ENCODE data around the gene ELAC2.
"Not testable (repeated sequence)": the region's sequence is repeated elsewhere in the genome, so short reads cannot be mapped to it uniquely, and the experiment has no call there.

Gene ELAC2

GRCh38 chr17:12987120-12987519, 30.7 kb downstream of the ELAC2 start:
- no peak for DNase-seq

GRCh38 chr17:12985431-12986293, 32.2 kb downstream of the ELAC2 start:
- DNase-seq = no peak

DNA sequence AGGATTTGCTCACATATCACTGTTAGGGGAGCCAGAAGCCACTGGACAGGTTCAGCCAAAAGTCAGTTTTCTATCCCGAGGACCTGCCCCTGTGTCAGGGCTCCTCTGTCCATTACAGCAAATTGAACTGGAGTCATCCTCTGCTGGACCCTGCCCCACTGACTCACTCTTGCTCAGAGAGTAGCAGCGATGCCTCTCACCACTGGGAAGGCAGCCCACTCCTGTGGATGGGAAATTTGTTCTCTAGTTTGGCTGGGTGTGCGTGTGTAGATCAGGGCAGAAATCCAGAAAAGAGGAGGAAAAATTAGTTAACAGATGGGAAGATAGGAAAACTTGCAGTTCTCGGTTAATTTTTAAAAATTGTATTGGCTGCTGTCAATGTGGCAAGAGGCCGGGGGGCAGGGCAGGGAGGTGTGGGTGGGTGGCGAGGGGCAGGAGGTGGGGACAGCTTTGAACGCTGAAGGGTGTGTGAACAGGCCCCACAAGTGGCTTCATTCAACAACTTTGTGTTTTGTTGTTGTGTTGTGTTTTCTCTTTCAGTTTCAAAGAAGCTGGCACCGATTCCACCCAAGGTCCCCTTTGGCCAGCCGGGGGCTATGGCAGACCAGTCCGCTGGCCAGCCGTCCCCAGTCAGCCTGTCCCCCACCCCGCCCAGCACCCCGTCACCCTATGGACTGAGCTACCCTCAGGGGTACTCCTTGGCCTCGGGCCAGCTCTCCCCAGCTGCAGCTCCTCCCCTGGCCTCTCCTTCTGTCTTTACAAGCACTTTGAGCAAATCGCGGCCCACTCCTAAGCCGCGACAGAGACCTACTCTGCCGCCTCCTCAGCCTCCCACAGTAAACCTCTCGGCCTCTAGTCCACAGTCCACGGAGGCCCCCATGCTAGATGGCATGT, 33.6 kb downstream of the ELAC2 start:
- DNase-seq = no peak

GRCh38 chr17:12982224-12982623, 35.6 kb downstream of the ELAC2 start:
- no peak for DNase-seq

DNA sequence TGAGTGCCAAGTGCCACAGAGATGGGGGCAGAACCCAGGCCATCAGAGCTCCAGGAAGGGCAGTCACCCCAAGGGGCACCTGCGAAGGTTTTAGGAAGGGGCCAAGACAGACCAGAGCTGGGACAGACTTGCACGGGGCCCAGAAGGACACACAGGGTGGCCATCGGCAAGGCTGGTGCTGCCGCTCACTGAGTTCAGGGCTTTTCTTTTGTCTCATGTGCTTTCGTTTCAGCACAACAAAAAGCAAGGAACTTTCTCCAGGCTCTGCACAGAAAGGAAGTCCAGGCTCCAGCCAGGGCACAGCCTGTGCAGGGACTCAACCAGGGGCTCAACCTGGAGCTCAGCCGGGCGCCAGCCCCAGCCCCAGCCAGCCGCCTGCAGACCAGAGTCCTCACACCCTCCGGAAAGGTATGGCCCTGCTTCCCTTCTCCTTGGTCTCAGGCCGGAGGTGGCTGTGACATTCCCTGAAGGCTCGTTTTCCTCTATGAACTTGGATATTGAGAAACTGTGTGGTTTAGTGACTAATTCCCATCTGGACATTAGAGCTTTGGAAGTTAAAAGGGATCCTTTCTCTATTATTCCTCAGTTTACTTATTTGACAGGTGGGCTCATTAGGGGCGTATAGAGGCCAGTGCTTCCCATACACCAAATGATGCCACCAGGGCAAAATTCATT, 37.9 kb downstream of the ELAC2 start:
- DNase-seq = no peak

GRCh38 chr17:12979246-12979645, 38.6 kb downstream of the ELAC2 start:
- DNase-seq = no peak

DNA sequence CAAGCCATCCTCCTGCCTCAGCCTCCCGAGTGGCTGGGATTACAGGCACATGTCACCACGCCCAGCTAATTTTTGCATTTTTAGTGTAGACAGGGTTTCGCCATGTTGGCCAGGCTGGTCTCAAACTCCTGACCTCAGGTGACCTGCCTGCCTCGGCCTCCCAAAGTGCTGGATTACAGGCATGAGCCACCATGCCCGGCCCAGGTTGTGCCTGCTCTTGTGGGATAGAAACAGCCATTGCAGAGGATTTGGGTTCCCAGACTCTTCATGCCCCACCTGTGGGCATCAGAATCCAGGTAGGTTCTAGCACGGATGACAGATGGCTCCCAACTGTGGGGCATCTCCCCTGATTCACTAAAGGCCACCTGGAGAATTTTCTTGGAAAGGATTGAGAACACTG, 39.0 kb downstream of the ELAC2 start:
- DNase-seq = not testable (repeated sequence)

- DNase-seq = no peak
These were observed 40.6 kb downstream of the ELAC2 start for GRCh38 chr17:12977008-12977751.

DNA sequence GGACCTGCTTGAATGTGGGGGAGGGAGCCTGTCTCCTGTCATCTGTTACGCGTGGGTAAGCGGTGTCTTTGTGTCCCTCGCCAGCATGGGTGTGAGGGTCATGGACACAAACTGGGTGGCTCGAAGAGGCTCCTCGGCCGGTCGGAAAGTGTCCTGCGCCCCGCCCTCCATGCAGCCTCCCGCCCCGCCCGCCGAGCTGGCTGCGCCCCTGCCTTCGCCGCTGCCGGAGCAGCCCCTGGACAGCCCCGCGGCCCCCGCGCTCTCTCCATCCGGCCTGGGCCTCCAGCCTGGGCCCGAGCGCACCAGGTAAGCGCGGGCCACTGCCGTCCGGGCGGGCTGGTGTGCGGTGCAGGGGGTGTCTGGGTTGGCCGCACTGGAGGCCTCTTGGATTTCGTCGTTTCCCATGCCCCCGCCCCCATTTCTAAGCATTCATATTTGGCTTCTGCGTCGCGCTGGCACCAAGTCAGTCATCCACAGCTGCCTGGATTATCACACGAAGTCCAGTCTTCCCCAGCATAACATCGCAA, 43.8 kb downstream of the ELAC2 start:
- no peak for DNase-seq

DNA sequence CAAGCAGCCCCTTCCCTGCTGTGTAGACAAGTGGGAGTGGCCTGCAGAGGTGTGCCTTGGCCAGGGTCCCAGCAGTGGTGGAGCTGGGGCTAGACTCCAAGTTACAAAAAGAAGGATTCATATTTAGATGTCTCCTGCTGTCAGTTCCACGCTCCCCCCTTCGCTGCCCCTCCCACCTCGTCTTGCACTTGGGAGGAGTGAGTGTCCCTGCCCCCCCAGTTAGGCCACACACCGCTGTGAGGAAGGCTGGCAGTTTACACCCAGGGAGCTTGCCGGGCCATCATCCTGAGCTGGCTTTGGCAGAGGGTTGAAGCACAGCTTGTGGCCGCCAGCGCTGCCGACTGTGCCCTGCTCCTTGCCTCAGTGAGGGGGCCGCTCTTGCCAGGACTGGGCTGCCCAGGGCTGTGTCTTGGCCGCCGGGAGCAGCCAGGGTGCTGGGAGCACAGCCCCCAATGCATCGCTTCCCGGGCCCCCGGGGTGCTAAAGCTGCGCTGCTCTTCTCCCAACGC, 44.3 kb downstream of the ELAC2 start:
- no peak for DNase-seq

DNA sequence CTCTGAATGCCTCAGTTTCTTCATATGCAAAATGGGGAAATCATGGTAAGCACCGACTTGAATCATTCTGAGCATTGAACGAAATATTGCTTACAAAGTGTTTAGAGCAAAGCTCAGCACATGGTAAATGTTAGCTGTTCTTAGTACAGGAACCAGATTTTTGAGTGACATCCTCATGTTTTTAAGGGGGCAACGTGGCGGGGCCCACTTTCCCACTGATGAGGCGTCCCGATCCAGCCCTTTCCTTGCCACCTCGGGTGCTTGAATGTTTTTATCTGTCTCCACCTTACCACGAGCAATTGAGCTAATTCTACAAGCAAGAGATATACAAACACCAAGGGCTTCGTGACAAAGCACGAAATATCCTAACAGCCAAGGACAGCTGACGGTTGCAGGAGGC, 49.9 kb downstream of the ELAC2 start:
- DNase-seq = no peak

- DNase-seq = no peak
These were observed 51.4 kb downstream of the ELAC2 start for GRCh38 chr17:12966413-12966812.

DNA sequence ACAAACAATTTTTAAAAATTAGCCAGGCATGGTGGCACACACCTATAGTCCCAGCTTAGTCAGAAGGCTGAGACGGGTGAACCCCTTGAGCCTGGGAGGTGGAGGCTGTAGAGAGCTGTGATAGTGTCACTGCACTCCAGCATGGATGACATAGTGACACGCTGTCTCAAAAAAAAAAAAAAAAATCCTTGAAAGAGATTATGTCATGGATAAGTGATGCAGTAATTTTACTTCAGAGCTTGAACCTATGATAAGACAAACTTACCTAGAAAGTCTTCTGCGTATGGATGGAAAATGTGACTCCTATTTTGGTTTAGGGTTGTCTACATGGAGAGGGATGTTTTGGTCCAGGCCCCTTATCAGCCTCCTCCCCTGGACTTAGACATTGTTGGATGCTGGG, 51.8 kb downstream of the ELAC2 start:
- no peak for DNase-seq

GRCh38 chr17:12964840-12965239, 53.0 kb downstream of the ELAC2 start:
- DNase-seq = no peak

DNA sequence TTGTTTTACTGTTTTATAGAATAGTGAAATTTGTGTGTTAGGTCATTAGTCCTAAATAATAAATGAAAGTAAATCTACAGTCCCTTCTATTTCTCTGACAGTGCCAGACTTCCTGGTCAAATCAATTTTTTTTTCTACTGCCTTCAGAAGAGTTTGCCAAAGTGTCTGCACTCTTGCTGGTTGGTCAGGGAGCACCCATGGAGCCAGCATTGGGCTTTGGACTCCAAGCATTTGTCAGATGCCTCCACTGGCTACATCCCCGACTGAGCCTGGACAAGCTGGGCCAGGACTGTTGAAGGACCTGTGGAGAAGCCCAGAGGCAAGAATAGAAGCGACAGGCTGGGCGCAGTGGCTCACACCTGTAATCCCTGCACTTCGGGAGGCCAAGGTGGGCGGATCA, 53.7 kb downstream of the ELAC2 start:
- DNase-seq = no peak

GRCh38 chr17:12963505-12963904, 54.3 kb downstream of the ELAC2 start:
- DNase-seq = no peak

DNA sequence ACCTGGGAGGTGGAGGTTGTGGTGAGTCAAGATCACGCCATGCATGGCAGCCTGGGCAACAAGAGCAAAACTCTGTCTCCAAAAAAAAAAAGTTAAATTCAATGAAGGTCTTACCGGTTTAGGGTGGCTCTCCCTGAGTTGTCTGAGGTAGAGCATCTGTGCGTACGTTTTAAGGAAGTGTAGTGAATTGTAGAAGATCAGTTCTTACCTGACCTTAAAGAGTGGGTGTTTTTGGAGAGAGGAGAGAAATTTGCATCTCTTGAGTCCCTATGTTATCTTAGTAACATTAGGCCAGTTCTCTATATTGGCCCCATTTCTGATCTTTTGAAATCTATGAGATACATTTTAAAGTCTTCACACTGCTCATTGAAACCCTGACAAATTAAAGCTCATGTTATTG, 56.2 kb downstream of the ELAC2 start:
- DNase-seq = no peak

DNA sequence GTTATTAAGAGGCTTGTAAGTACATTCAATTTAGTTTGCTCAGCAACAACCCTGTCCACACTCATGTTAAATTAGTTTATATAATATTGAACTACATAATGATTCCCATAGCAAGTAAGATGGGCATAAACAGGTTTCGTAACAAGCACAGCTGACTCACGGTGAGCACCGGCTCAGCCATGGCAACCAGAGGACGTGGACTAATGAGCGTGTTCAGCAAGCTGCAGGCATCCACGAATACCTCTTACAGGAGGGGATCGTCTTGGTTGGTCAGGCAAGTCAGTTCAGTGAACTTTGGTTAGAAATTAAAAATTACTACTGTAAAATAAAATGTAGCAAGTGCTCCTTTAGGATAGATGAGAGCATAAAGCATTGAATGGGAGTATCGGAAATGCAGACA, 58.4 kb downstream of the ELAC2 start:
- no peak for DNase-seq

DNA sequence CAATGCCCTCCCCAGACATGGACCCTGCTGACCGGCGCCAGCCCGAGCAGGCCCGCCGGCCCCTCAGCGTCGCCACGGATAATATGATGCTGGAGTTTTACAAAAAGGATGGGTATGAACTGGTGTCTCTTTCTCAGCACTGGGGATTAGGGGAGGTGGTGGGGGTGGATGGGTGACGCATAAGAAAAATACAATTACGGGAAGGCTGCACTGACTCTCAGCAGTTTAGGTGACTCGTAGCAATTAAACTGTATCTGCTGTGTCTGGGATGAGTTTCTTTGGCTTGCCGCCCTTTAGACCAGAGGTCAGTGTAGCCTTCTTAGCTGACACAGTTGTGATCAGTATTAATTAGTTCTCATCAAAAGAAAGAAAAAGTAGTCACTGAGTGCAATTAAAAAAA, 59.0 kb downstream of the ELAC2 start:
- no peak for DNase-seq

- DNase-seq = no peak
These were observed 62.3 kb downstream of the ELAC2 start for GRCh38 chr17:12955521-12955920.

- DNase-seq = no peak
These were observed 64.7 kb downstream of the ELAC2 start for GRCh38 chr17:12953156-12953555.

GRCh38 chr17:12952012-12952411, 65.8 kb downstream of the ELAC2 start:
- DNase-seq = no peak
